Measurements from ENCODE around the gene TRPC4AP.

Gene TRPC4AP

DNA sequence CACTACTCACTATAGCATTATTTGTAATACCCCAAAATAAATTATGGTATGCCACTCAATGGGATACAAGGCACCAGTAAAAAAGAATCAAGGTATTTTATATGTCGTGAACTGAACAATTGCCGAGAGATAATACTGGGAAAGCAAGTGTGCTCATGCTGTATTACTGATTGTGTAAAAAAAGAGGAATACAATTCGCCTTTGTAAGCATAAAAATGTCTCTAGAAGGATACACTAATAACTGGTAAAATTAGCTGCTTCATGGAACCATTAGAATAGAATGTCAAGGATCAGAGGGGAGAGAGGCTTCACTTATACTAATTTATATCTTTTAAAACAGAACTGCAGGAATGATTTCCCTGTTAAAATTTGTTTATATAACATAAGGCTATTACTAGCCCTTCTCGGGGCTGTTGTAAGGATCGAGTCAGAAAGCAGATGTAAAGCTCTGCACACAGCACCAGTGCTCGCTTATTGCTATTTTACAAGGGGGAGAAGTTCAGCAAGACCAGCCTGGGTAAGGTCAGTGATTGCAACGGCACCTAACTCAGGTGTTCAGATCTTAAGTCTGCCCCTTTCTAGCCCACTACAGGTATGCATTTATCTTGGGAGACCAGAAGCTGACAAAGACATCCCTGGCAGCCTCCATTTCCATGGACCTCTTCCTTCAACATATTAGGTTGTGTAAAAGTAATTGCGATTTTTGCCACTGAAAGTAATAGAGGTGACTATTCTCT, 75.3 kb downstream of the TRPC4AP start:
- Histone ChIP-seq H3K4me1 (ENCODE audit: control insufficient read depth, insufficient read depth, low read length, poor library complexity, severe bottlenecking) (no peaks in the 10 kb centered on the region), H3K36me3 (ENCODE audit: control insufficient read depth, insufficient read depth, low read length) (peaks cover 68% of the 10 kb centered on the region), H3K27me3 (replicated peaks; ENCODE audit: control insufficient read depth, insufficient read depth, low read length, poor library complexity, severe bottlenecking) (no peaks in the 10 kb centered on the region), H3K4me3 (ENCODE audit: insufficient read depth, low read depth, low read length, poor library complexity, severe bottlenecking) (no peak overlapping the region), H3K9me3 (ENCODE audit: control insufficient read depth, low read length) (no peaks in the 10 kb centered on the region), H3K27ac (ENCODE audit: insufficient read depth, low read length, poor library complexity, severe bottlenecking) (no peak overlapping the region)
- no peak for DNase-seq

DNA sequence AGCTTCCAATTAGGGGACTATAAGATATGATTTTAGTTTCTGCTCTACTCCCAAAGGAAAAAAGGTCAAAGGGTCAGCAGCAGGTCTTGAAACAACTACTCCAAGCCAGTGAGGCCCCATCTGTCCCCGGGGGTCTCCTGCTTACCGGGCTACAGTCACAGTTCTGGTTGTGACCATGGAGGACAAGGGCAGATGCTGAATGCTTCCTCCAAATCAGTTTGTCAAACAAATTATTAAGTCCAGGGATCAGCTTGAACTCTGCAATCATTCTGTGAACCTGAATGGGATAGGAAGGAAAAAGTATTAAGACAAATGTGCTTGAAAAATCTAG, 76.8 kb downstream of the TRPC4AP start:
- no peaks in the 10 kb centered on the region for H3K4me1 ChIP-seq (ENCODE audit: control insufficient read depth, insufficient read depth, low read length, poor library complexity, severe bottlenecking)
- DNase-seq, result no peak
- H3K27me3 ChIP-seq (replicated peaks; ENCODE audit: control insufficient read depth, insufficient read depth, low read length, poor library complexity, severe bottlenecking), result no peaks in the 10 kb centered on the region
- no peak overlapping the region for H3K4me3 ChIP-seq (ENCODE audit: insufficient read depth, low read depth, low read length, poor library complexity, severe bottlenecking)
- H3K27ac ChIP-seq (ENCODE audit: insufficient read depth, low read length, poor library complexity, severe bottlenecking), result no peak overlapping the region
- H3K36me3 ChIP-seq (ENCODE audit: control insufficient read depth, insufficient read depth, low read length), result peaks cover 71% of the 10 kb centered on the region
- no peaks in the 10 kb centered on the region for H3K9me3 ChIP-seq (ENCODE audit: control insufficient read depth, low read length)

DNA sequence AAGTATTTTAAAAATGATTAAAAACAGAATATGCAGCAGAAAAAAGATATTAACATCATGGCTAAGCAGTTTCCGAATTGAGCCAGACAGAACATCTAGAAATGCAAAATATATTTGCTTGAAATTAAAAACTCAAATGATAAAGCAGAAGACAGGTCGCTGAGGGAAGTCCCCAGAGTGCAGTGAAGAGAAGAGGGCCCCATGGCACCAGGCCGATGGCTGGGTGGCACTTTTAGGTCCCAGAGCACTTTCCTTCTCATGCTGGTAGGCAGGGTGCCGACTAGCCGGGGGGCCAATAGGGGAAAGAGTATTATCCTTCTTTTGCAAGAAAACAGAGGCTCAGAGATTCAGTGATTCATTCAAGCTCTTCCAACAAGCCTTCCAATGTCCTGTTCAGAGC, 78.1 kb downstream of the TRPC4AP start:
- Histone ChIP-seq H3K27ac (ENCODE audit: insufficient read depth, low read length, poor library complexity, severe bottlenecking) (no peak overlapping the region), H3K4me3 (ENCODE audit: insufficient read depth, low read depth, low read length, poor library complexity, severe bottlenecking) (no peak overlapping the region)

DNA sequence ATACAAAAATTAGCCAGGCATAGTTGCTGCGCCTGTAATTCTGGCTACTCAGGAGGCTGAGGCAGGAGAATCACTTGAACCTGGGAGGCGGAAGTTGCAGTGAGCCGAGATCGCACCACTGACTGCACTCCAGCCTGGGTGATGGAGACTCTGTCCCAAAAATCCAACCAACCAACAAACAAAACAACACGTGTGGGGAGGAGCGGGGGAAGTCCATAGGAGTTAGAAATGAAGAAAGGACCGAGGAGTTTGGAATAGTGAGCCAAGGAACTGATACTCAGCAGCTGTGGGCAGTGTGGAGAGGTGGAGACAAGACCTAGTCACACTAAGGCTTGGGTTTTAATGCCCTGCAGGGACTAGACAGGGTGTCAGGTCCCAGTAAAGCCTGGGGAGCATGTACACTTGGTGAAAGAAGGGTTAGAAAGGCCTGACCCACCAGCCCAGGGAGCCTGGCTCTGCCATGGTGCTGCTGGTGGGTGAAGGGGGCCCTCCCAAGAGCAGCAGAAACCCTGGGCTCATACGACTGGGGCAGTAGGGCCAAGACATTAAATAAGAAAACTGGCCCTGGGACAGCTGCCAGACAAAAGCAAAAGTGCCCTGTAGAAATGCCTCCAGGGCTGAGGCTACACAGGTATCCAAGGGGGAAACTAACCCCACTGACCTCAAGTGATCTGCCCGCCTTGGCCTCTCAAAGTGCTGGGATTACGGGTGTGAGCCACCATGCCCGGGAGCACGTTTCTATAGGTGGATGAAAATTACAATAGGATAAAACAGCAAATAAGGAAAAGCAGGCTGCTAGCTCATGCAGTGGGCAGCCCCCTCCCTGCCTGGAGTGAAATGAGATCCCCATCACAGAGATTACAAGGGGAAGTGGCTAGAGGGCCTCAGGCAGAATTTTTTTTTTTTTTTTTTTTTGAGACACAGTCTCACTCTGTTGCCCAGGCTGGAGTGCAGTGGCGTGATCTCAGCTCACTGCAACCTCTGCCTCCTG, 78.9 kb downstream of the TRPC4AP start:
- Histone ChIP-seq H3K4me3 (ENCODE audit: insufficient read depth, low read depth, low read length, poor library complexity, severe bottlenecking) (no peak overlapping the region), H3K9me3 (ENCODE audit: control insufficient read depth, low read length) (no peaks in the 10 kb centered on the region), H3K4me1 (ENCODE audit: control insufficient read depth, insufficient read depth, low read length, poor library complexity, severe bottlenecking) (no peaks in the 10 kb centered on the region), H3K27me3 (replicated peaks; ENCODE audit: control insufficient read depth, insufficient read depth, low read length, poor library complexity, severe bottlenecking) (no peaks in the 10 kb centered on the region), H3K27ac (ENCODE audit: insufficient read depth, low read length, poor library complexity, severe bottlenecking) (no peak overlapping the region), H3K36me3 (ENCODE audit: control insufficient read depth, insufficient read depth, low read length) (peaks cover 74% of the 10 kb centered on the region)
- no peak for DNase-seq

More for the DNA sequence above, 78.1 kb downstream of the TRPC4AP start:
- no peak for DNase-seq
- Histone ChIP-seq H3K9me3 (ENCODE audit: control insufficient read depth, low read length) (no peaks in the 10 kb centered on the region), H3K4me1 (ENCODE audit: control insufficient read depth, insufficient read depth, low read length, poor library complexity, severe bottlenecking) (no peaks in the 10 kb centered on the region), H3K36me3 (ENCODE audit: control insufficient read depth, insufficient read depth, low read length) (peaks cover 70% of the 10 kb centered on the region), H3K27me3 (replicated peaks; ENCODE audit: control insufficient read depth, insufficient read depth, low read length, poor library complexity, severe bottlenecking) (no peaks in the 10 kb centered on the region)

DNA sequence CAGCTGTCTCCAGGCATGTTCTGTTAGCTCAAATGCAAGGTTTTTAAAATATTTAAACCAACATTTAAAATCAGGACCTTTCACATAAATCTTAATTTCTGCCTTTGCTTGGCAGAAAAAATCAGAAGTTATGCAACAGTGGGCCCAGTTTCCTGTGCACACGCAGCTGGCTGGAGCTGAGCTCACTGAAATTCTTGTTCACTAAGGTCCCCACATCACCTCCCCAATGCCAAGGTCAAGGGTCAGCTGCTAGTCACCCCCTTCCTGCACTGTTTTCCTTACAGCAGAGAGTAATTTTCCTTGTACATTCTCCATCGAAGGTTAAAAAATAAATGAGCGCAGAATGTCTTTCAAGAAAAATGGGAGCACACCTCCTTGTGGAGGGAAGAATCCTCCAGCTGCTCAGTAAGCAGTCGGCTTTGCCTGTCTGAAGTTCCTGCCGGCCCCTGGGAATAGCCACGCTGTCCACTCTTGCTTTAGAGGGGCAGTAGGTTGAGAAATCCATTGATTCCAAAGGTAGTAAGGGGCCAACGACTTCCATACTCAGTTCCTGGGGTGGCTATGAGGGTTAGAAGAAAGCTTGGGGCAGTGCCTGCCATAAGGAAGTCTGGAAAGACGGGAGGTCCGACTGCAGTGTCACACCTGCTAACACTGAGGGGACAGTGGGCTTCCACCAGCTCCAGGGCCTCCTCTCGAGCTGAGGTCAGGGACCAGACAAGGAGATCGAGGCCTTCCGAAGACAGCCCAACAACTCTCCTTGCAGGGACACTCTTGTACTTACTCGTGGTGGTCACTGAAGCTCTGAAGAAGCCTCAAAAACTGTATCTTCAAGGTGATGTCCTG, 80.2 kb downstream of the TRPC4AP start:
- no peaks in the 10 kb centered on the region for H3K4me1 ChIP-seq (ENCODE audit: control insufficient read depth, insufficient read depth, low read length, poor library complexity, severe bottlenecking)
- no peaks in the 10 kb centered on the region for H3K9me3 ChIP-seq (ENCODE audit: control insufficient read depth, low read length)
- no peaks in the 10 kb centered on the region for H3K27me3 ChIP-seq (replicated peaks; ENCODE audit: control insufficient read depth, insufficient read depth, low read length, poor library complexity, severe bottlenecking)
- DNase-seq, result no peak
- H3K36me3 ChIP-seq (ENCODE audit: control insufficient read depth, insufficient read depth, low read length), result peaks cover 80% of the 10 kb centered on the region
- no peak overlapping the region for H3K4me3 ChIP-seq (ENCODE audit: insufficient read depth, low read depth, low read length, poor library complexity, severe bottlenecking)
- H3K27ac ChIP-seq (ENCODE audit: insufficient read depth, low read length, poor library complexity, severe bottlenecking), result no peak overlapping the region

DNA sequence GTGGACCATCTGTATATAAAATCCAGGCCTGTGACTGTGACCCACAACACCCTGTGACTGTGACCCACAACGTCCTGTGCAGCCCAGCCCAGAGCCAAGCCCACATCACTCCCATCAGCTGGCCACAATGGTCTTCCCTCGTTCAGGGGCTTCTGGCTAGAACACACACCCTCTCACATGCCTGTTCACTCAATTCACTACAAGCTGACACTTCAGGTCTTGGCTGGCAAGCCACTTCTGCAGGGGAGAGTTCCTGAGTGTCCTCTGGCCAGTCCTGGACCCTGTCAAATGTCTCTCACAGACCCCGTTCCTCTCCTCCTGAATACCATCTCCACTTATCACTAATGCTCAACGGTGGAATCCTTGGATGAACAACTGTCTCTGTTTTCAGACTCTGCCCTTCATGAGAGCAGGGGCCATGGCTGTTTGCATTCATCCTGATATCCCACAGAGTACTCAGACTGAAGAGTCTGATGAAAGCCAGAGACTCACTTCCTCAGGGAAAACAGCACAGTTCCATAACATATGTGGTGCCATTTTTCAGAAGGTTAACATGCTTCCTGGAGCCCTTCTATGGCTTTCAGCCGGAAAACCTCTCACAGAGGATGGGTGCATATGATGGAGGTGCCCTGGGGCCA, 80.9 kb downstream of the TRPC4AP start:
- H3K9me3 ChIP-seq (ENCODE audit: control insufficient read depth, low read length), result no peaks in the 10 kb centered on the region
- no peaks in the 10 kb centered on the region for H3K4me1 ChIP-seq (ENCODE audit: control insufficient read depth, insufficient read depth, low read length, poor library complexity, severe bottlenecking)
- no peak for DNase-seq
- H3K36me3 ChIP-seq (ENCODE audit: control insufficient read depth, insufficient read depth, low read length), result peaks cover 80% of the 10 kb centered on the region
- H3K4me3 ChIP-seq (ENCODE audit: insufficient read depth, low read depth, low read length, poor library complexity, severe bottlenecking), result no peak overlapping the region
- no peak overlapping the region for H3K27ac ChIP-seq (ENCODE audit: insufficient read depth, low read length, poor library complexity, severe bottlenecking)
- H3K27me3 ChIP-seq (replicated peaks; ENCODE audit: control insufficient read depth, insufficient read depth, low read length, poor library complexity, severe bottlenecking), result no peaks in the 10 kb centered on the region

DNA sequence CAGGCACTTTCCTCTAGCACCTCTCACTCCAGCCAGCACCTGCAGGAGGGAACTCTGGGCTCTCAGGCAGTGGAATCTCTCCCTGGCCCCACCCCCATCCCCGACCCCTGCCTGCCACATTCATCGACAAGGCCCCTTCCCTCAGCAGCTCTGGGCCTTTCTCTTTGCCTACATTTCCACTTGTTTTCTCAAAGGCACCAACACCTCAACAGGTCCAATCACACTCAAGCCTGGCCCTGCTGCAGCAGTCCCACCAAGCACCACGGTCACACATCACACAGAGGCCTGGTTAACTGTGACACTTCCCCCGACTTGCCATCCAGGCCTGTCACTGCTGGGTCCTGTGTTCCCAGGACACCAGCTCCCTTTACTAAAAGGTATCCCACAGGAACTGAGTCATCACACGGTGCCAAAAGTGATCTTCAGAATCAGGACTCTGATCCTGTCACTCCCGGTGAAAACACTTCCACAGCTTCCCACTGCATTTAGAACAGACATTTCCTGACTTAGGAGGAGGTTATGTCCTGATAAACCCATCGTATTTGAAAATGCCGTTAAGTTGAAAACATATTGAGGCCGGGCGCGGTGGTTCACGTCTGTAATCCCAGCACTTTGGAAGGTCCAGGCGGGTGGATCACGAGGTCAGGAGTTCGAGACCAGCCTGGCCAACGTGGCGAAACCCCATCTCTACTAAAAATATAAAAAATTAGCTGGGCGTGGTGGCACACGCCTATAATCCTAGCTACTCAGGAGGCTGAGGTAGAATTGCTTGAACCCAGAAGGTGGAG, 82.0 kb downstream of the TRPC4AP start:
- DNase-seq, result no peak
- Histone ChIP-seq H3K4me1 (ENCODE audit: control insufficient read depth, insufficient read depth, low read length, poor library complexity, severe bottlenecking) (no peaks in the 10 kb centered on the region), H3K9me3 (ENCODE audit: control insufficient read depth, low read length) (no peaks in the 10 kb centered on the region), H3K27ac (ENCODE audit: insufficient read depth, low read length, poor library complexity, severe bottlenecking) (no peak overlapping the region), H3K4me3 (ENCODE audit: insufficient read depth, low read depth, low read length, poor library complexity, severe bottlenecking) (no peak overlapping the region), H3K27me3 (replicated peaks; ENCODE audit: control insufficient read depth, insufficient read depth, low read length, poor library complexity, severe bottlenecking) (no peaks in the 10 kb centered on the region), H3K36me3 (ENCODE audit: control insufficient read depth, insufficient read depth, low read length) (peaks cover 80% of the 10 kb centered on the region)

DNA sequence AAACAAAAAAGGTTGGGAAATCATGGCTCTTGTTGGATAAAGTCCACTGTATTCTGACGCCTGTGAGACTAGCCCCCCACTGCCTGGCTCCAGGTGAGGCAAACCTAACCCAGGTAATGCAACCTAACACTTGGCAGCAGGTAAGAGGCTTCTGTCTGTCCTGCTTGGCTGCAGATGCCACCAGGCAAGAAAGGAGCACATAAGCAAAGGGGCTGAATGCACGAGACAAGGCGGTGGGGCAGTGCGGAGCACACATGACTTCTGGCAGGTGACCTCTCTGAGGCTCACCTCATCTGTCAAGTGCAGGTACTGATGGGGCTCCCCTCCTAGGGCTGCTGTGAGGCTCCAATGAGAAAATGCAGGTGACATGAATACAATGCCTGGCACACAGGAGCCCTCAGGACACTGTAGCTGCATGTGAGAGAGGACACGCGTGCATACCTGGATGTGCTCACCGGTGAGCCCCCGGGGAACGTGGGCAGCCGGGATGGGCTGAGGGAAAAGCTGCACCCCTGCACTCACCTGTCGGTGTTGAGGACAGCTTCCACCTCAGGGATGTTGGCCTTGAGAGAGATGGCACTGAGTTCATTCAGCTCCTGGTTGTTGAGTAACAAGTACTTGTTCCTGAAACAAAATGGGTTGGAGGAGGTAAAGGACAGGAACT, 82.8 kb downstream of the TRPC4AP start:
- Histone ChIP-seq H3K36me3 (ENCODE audit: control insufficient read depth, insufficient read depth, low read length) (peaks cover 85% of the 10 kb centered on the region), H3K4me3 (ENCODE audit: insufficient read depth, low read depth, low read length, poor library complexity, severe bottlenecking) (no peak overlapping the region), H3K9me3 (ENCODE audit: control insufficient read depth, low read length) (no peaks in the 10 kb centered on the region), H3K27ac (ENCODE audit: insufficient read depth, low read length, poor library complexity, severe bottlenecking) (no peak overlapping the region), H3K4me1 (ENCODE audit: control insufficient read depth, insufficient read depth, low read length, poor library complexity, severe bottlenecking) (no peaks in the 10 kb centered on the region), H3K27me3 (replicated peaks; ENCODE audit: control insufficient read depth, insufficient read depth, low read length, poor library complexity, severe bottlenecking) (no peaks in the 10 kb centered on the region)
- DNase-seq, result no peak
